ENCODE measurements around the gene DHRS7B.

The DHRS7B gene

DNA sequence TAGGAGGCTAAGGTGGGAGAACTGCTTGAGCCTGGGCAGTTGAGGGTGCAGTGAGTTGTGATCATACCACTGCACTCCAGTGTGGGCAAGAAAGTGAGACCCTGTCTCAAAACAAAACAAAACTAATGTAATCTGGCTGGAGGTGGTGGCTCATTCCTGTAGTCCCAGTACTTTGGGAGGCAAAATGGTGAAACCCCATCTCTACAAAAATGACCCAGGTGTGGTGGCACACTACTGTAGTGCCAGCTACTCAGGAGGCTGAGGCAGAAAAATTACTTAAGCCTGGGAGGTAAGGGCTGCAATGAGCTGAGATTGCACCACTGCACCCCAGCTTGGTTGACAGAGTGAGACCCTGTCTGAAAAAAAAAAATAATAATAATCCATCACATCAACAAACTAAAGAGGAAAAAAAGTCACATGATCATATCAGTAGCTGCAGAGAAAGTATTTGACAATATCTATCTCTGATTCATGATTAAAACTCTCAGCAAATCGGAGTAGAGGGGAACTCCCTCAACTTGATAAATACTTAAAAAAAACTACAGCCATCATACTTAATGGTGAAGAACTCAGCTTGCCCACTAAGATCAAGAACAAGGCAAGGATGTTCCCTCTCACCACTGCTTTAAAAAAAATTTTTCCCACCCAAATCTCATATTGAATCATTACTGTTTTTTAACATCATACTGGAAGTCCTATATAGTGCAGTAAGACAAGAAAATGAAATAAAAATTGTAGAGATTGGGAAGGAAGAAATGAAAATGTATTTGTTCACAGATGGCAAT is 31.0 kb downstream of the DHRS7B start:
- DNase-seq (ENCODE audit: low read depth) = no peak

DNA sequence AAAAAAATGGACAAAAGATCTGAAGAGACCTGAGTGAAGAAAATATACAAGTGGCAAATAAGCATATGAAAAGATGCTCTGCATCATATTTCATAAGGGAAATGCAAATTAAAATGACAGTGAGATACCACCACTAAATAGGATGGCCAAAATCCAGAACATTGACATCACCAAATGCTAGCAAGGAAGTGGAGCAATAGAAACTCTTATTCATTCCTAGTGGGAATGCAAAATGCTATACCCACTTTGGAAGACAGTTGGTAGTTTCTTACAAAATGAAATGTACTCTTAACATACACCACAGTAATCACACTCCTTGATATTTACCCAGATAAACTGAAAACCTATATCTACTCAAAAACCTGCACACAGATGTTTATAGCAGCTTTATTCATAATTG is 33.6 kb downstream of the DHRS7B start:
- peak; percentile 61 for DNase-seq (ENCODE audit: low read depth)

DNA sequence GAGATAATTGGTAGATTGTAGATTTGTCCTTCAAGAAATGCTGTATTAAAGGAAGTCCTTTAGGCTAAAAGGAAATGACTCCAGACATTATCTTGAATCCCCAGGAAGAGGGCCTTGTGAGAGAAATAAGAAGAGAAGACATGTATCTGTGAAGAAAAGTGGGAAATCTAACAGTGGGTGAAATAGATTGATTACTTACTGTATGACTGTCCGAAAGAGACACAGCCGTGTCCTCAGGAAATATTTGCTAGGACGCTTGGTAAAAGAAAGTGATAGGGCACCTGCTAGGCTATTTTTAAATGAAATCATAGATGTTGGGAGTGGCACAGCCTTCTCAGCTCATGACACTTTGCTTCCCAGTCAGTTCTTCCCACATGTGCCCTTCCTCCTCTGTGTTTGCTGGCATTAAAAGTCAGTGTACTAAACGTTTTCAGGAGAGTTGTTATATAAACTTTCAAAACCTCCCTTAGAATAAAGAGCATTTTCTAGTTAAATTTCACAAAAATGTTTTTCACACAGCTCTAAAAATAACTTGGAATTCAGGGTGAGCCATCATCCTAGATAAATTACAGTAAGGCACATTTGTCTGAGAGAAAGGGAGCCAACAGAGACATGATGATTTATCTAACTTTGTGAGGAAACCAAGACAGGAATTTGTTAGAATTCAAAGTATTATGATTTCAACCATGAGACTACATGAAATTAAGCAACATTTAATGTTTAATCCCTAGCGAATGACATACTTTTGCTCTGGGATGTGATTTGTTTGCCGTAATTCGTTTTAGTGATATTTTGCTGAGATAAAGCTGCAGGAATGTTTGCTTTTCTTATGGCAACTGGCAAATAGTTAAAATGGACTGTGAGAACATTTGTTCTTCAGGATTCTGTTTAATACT is 35.0 kb downstream of the DHRS7B start:
- peak; percentile 97 for DNase-seq (ENCODE audit: low read depth)

DNA sequence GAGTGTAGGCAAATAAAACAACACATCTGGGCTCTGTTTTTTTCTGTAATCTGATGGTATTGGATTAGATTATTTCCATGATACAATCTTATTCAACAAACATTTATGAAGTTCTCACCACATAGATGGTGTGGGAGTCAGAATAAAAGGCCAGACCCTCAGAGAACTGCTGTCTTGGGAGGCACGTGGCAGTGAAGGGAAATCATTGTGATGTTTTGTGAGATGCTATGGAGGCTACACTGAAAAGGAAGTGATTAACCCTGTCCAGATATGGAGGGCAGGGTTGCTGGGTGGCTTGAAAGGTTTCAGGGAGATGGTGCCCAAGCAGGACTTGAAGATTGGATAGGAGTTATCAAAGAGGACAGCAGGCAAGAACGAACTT is 35.6 kb downstream of the DHRS7B start:
- no peak for DNase-seq (ENCODE audit: low read depth)

DNA sequence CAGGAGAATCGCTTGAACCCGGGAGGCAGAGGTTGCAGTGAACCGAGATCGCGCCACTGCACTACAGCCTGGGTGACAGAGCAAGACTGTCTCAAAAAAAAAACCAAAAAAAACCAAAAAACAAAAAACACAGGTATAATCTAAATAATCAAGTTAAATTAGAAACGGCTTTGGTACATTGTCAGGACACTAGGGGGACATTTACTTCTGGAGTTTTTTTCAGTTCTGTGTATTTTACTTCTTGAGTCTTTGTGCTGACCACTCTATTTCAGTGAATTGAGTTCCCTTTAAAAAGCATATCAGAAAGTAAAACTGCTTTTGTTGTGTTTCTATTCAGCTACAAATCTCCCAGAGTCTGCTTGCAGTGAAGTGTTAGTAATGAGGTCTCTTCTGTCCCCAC is 36.3 kb downstream of the DHRS7B start:
- peak; percentile 21 for DNase-seq (ENCODE audit: low read depth)

DNA sequence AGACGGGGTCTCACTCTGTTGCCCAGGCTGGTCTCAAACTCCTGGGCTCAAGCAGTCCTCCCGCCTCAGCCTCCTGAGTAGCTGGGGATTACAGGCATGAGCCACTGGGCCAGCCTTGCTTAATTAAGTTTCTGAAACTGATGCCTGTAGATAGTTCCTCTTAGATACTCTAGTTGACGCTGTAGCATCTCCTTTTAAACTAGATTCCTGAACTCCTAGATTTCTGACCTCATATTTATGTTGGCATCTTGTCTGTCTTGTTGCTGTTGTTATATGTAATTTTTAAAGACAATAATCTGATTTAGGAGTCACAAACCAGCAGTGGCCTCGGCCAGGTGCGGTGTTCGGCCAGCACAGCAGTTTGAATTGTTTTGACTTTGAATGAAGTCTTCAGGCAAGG is 37.5 kb downstream of the DHRS7B start:
- peak; percentile 16 for DNase-seq (ENCODE audit: low read depth)

DNA sequence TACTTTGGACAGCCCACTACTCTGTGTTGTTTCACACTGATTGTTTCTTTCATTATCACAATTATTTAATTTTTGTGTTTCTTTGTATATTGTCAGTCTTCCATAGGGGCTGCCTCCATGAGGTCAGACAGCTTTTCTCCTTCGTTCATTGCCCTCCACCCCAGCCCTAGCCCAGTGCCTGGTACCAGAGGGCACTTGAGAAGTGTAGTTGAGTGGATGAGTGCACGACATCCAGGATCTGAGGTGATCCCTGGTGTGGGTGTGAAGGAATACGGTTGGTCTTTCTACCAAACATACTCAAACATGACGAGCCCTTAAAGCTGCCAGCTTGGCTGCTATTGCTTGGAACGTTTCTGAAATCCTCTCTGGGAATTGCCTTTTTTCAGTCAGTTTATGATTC is 37.9 kb downstream of the DHRS7B start:
- no peak for DNase-seq (ENCODE audit: low read depth)

DNA sequence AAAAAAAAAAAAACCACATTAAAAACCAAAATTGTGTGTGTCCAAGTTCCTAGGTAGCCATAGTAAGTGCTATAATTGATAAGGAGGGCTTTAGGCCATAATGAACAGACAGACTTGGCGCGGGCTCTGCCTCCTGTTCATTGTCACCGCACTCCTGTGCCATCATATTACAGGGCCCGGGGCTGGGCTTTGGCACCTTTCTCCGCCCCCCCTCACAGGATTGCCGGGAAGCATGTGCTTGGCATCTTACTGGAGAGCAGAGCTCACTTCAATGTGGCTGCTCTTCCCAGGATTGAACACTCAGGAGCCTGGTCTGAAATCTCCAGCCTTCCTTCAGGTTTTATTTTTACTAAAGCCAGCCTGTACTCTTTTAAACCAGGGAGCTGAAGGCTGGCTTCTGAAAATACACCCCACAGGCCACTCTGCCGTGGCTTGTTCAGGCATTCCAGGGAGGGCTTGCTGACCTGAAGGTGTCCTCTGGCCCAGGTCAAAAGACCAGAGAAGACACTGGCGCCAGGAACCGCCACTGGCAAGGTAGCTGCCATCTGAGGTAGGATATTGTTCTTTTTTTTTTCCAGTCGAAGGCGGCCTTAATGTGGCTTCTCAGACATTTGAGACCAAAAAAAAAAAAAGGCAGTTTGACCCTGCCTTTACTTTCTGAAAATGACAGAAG is 39.3 kb downstream of the DHRS7B start:
- peak; percentile 26 for DNase-seq (ENCODE audit: low read depth)

DNA sequence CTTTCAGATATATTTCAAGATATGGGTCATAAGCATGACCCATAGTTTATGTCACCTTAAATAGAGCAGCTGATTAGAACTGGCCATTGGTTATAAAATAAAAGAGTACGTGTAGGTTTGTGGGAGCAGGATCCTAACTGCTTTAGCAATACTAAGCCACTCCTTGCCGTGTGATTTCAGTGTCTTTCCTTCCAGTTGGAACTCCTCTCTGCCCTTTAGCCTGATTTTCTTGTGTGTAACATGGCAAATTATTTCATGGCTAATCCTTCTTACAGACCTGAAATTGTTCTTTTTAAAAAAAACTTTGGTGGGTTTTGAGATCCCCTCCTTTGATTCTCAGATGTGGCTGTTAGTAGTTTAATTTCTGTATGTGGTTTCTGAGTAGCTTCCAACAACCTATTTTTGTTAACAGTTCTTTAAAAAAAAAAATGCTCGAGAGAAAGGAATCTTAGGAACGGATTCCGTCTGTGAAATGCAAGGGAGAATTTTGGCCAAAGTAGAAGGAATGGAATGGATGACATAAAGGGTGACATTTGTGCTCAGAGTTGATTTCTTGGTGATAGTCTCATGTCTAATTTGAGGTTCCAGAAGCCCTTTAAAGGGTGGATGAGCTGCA is 39.9 kb downstream of the DHRS7B start:
- DNase-seq (ENCODE audit: low read depth) = peak; percentile 92

DNA sequence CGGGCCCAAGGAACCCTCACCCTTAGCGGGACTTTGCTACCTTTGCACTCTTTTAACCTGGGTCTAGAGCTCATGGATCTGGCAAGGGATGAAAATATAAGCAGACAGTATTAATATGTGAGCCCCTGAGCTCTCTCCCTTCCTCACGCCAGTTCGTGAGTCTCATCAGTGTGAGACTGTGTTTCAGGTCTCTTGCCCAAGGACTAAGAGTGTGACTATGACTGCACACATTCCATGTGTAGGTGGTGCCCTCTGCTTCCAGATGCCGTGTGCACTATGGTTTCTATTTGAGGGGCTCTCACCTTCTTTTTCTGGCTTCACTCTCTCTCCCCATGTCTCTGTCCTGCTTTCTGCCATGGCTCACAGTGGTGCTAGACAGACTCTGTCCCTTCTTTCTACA is 40.5 kb downstream of the DHRS7B start:
- peak; percentile 58 for DNase-seq (ENCODE audit: low read depth)

DNA sequence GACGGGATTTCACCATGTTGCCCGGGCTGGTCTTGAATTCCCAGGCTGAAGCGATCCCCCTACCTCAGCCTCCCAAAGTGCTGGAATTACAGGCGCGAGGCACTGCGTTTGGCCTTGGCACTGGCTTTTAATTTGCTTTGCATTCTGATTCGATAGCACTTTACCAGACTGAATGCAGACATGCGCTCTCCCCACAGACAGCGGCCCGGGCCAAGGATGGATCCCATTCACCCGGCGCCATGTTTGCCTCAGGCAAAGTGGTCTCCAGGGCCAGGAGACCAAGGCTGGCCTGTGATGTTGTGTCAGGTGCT is 41.7 kb downstream of the DHRS7B start:
- DNase-seq (ENCODE audit: low read depth) = no peak

DNA sequence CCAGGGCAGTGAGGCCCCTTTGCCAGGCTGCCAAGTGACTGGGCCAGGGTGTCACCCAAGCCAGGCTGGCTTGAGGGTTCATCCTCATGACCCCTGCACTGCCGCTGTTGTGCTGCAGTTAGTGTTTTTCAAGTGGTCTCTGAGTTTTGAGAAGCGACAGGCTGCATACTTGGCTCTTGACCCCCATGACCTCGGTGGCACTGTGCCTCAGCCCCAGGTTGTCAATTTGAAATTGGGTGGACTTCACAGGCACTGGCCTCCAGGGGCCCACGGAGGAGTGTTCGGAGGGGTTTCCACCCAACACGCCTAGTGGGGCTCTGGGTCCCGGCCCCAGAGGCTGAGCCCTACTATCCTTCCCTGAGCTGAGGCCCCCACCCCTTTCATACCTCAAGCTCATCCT is 42.7 kb downstream of the DHRS7B start:
- no peak for DNase-seq (ENCODE audit: low read depth)

DNA sequence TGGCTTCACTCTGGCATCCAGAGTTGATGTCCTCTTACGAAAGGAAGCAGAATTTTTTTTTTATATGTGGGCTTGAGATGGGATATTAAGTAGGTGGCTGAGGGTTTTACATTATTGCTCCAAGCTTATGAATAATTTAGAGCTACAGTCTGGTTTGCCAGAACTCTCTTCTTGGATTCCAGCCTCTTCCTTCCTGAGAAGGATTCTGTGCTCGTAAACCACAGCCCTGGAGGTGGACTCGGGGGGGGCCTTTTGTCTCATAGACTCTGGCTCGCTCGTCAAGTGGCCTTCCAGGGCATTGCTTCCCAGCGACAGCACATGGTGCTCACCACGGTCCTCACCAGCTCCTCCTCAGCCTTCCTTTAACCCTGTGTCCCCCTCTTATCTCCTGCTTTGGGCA is 44.0 kb downstream of the DHRS7B start:
- DNase-seq (ENCODE audit: low read depth) = peak; percentile 63

DNA sequence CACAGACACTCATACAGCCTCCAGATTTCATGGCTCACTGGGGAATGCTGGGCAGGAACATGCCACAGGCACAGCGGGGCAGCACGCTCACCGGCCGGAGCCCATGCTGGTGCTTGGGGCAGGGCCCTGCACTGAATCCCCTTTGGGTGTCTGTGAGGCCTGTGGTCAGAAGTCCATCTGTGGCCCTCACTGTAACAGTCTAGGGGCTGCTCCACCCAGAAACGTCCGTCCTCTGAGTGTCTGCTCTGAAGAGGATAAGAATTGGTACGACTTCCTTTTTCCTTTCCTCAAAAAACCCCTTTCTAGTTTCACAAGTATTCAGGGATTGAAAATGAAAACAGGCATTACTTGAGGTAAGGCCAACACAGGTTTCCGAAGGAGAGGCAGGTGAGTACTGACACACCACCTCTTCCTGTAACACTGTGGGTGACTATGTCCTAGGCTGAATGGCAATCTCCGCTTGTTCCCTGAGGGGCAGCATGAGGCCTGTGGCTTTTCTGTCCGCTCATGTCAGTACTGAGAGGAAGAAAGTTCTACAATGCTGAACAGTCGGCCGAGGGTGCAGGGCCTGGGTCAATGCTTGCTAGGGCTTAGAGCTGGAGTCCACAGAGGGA is 44.7 kb downstream of the DHRS7B start:
- no peak for DNase-seq (ENCODE audit: low read depth)

DNA sequence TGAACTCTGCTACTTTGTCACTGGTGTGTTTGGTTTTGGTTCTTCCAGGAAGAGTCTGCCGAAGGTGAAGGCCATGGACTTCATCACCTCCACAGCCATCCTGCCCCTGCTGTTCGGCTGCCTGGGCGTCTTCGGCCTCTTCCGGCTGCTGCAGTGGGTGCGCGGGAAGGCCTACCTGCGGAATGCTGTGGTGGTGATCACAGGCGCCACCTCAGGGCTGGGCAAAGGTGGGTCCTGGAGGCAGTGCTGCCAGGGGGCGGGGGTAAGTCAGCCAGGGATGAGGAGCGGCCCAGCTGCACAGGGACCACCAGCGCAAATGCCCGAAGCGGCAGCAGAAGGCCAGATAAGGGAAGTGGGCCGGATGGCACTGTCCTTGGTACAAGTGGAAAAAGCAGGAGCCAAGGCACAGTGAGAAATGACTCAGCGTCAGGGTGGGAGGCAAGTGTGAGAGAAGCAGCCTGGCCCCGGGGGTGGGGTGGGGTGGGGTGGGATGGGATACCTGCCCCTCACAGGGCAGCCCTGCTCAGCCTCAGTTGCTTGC is 45.3 kb downstream of the DHRS7B start:
- no peak for DNase-seq (ENCODE audit: low read depth)

DNA sequence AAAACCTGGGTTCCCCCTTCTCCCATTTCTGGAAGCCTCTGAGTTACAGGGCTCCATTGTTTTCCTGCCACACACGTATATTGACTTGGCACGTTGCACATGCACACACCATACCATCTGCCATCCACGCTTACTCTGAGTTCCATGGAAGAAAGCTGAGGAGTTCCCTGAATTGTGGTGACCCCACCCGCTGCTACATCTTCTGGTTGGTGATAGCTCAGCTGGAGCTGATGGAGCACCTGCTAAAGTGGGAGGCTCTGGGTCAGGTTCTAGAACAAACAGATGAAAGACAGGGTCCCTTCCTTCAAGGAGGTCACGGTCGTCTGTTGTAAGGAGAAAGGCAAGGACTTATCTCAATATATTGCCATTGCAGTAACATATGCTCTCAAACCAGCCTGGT is 46.1 kb downstream of the DHRS7B start:
- DNase-seq (ENCODE audit: low read depth) = no peak

DNA sequence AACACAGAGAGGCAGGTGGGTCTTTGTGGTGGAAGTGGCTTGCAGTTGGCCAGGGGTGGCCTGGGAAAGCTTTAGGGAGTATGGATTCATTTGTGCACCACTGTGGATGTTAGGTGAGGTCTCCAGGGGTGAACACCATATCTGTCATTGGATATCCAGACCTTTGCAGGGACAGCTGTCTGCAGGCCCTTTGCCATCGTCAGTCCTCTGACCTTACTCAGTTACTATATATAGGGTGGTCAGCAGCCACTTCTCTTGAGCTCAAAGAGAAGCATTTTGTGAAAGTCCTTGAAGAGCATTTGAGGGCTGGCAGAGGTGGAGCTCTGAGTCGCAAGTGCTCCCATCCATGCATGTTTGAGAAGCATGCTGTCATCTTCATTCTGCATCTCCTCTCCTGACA is 46.8 kb downstream of the DHRS7B start:
- no peak for DNase-seq (ENCODE audit: low read depth)

DNA sequence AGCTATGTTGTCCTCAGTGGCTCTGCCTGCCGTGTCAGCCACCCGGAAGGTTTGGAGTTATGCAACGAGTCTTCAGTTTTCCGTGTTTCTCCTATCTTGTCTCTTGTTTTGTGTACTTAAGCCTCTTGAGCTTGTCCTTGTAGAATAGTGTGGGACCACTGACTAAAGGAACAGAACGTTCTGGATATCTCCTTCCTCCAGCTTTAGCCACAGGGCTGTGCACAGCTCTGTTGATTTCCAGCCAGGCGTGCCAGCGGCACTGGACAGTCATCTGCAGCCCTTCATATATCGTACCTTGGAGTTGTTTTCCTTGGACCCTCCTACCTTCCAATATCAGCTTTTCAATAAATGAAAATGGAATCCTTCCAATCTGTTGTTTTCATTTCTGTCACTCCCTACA is 47.4 kb downstream of the DHRS7B start:
- no peak for DNase-seq (ENCODE audit: low read depth)

DNA sequence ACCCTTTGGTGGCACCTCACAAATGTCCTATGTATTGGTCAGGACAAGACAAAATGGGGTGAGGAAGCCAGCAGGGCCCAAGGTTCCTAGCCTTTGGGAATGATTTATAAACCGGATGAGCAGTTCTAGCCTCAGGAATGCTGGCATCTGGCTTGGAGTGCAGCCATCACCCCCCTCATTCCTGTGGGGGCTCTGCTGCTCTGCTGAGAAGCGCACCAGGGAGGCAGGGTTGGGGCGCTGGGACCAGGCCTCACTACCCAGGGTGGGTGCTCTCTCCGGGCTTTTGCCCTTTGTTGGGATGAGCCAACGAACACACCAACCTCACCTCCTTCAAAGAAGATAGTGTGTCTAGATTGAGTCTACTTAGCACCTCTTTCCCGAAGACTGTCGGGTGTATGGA is 47.9 kb downstream of the DHRS7B start:
- DNase-seq (ENCODE audit: low read depth) = peak; percentile 89

DNA sequence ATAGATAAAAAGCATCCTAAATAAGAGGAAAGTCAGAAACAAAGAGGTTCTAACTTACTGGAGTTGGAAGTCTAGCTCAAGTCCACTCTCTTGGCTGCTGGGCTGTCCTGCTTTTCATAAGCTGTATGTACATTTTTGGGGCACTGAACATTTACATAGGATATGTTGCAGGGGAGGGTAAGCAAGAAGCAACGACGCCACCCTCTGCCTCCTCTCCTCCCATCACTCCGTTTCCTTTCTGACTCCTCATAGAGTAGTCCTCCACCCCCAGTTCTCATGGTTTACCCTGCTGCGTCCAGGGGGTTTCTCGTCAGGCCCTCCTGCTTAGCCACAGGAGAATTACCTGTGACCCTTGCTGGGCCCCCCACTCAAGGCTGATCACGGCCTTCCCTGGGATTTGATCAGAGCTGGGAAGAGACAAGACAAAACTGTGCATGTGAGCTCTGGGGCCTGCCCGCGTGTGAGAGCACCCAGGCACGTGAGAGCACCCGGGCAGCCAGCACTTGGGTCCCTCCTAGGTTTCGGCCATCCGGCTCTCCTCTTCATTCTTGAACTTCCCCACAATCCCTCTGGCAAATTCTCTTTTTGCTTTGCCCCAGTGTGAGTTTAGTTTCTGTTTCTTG is 50.1 kb downstream of the DHRS7B start:
- no peak for DNase-seq (ENCODE audit: low read depth)

DNA sequence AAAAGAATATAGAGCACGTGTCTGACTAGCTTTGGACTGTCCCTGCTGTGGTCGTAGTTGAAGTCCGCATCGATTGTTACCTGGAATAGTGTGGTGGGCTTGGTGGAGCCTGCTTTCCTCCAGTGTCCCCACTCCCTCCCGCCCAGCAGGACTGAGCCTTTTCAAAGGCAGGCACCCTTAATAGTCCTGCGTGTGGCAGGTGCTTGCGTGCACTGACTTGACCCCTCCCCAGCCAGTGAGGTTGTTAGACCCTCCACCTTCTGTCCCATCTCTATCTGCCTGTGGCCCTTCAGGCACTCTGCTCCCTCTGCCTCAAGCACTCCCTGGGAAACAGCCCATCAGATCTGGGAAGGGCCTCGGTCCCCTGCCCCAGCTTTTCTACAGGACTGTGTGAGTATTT is 50.6 kb downstream of the DHRS7B start:
- DNase-seq (ENCODE audit: low read depth) = no peak

All from EH (cell line).